Measurements from ENCODE around the gene SGPP1.
A peak's percentile ranks its signal among the peaks of the same experiment; 100 is the strongest.

SGPP1 gene

GRCh38 chr14:63650256-63650952 lies 77.5 kb downstream of the SGPP1 start:
- CTCF ChIA-PET: interaction anchor here (0.9 to 2.7 kb wide), 5 partner anchors 8 to 260 kb away, joined by 3 to 14 read pairs (median 3); partner anchors contain the start of gene WDR89
- POLR2A ChIA-PET: no interaction called here
- no peak for TF ChIP-seq CTCF (IDR thresholded peaks at IDR 0.05; ENCODE audit: control extremely low read depth, extremely low read depth, low read depth, missing control alignments)
- DNase-seq (ENCODE audit: extremely low spot score): no peak

- no peak for TF ChIP-seq CTCF (IDR thresholded peaks at IDR 0.05; ENCODE audit: control extremely low read depth, extremely low read depth, low read depth, missing control alignments)
- DNase-seq (ENCODE audit: extremely low spot score): no peak
- ChIA-PET CTCF (interaction anchor here (1.1 to 1.9 kb wide), 5 partner anchors 8 to 246 kb away, joined by 3 to 6 read pairs (median 3); no protein-coding TSS in a partner anchor), POLR2A (no interaction called here)
Measured at GRCh38 chr14:63647696-63648410, 80.0 kb downstream of the SGPP1 start.

- CTCF ChIA-PET: interaction anchor here (1.0 to 1.9 kb wide), 4 partner anchors 10 to 64 kb away, joined by 3 to 4 read pairs (median 4); no protein-coding TSS in a partner anchor
Measured at GRCh38 chr14:63644741-63645140, 83.1 kb downstream of the SGPP1 start.

GRCh38 chr14:63642656-63643382 lies 85.0 kb downstream of the SGPP1 start:
- no peak for TF ChIP-seq CTCF (IDR thresholded peaks at IDR 0.05; ENCODE audit: control extremely low read depth, extremely low read depth, low read depth, missing control alignments)
- CTCF ChIA-PET: interaction anchor here (0.7 to 2.3 kb wide), 20 partner anchors 8 to 267 kb away, joined by 3 to 21 read pairs (median 6); partner anchors contain the start of gene SGPP1
- DNase-seq (ENCODE audit: extremely low spot score): no peak
- POLR2A ChIA-PET: interaction anchor here (1.1 to 1.6 kb wide), 3 partner anchors 28 to 105 kb away, joined by 3 to 9 read pairs (median 4); partner anchors contain the start of gene PPP2R5E

More at GRCh38 chr14:63644741-63645140, 83.1 kb downstream of the SGPP1 start:
- DNase-seq (ENCODE audit: extremely low spot score): no peak
- no peak for TF ChIP-seq CTCF (IDR thresholded peaks at IDR 0.05; ENCODE audit: control extremely low read depth, extremely low read depth, low read depth, missing control alignments)
- POLR2A ChIA-PET: no interaction called here

- peak; percentile 83 for DNase-seq (ENCODE audit: extremely low spot score)
- POLR2A ChIA-PET: interaction anchor here (1.1 to 1.6 kb wide), 3 partner anchors 29 to 106 kb away, joined by 3 to 9 read pairs (median 4); partner anchors contain the start of gene PPP2R5E
- no peak for TF ChIP-seq CTCF (IDR thresholded peaks at IDR 0.05; ENCODE audit: control extremely low read depth, extremely low read depth, low read depth, missing control alignments)
- CTCF ChIA-PET: interaction anchor here (0.7 to 2.3 kb wide), 22 partner anchors 8 to 268 kb away, joined by 3 to 21 read pairs (median 6); partner anchors contain the start of gene SGPP1
Measured at GRCh38 chr14:63642229-63642611, 85.6 kb downstream of the SGPP1 start.

All from GM10248 (cell line).